PC-3 (cell line): ENCODE measurements around the gene FBXW7.

Experiments used
- EZH2 ChIP-seq: fragments of 300-600 bp; sonication (generic); IDR thresholded peaks from one replicate; pipeline ENCODE4 v1.6.1; 2017; ENCODE audit warnings: antibody characterized with exemption, mild to moderate bottlenecking, low read length; ENCODE audit not compliant: unreplicated experiment
- TF ChIP-seq, protein P1 (sequence below): fragments of 300-600 bp; sonication (generic); conservative IDR thresholded peaks from 2 replicates; pipeline ENCODE4 v1.5.1; 2017; ENCODE audit warnings: antibody characterized with exemption, low read depth, mild to moderate bottlenecking, low read length

DNA sequence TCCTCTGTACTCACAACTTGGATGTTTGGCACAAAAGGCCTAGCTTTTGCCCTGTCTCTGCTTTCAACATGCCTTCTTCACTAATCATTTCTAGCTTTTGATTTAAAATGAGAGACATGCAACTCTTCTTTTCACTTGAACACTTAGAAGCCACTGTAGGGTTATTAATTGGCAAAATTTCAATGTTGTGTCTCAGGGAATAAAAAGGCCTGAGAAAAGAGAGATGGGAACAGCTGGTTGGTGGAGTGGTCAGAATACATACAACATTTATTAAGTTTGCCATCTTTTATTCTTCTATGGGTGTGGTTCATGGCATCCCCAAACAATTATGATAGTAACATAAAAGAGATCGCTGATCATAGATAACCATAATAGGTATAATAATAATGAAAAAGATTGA is 114.3 kb downstream of the FBXW7 start:
- no peak for TF ChIP-seq EZH2
- TF ChIP-seq, protein P1, sequence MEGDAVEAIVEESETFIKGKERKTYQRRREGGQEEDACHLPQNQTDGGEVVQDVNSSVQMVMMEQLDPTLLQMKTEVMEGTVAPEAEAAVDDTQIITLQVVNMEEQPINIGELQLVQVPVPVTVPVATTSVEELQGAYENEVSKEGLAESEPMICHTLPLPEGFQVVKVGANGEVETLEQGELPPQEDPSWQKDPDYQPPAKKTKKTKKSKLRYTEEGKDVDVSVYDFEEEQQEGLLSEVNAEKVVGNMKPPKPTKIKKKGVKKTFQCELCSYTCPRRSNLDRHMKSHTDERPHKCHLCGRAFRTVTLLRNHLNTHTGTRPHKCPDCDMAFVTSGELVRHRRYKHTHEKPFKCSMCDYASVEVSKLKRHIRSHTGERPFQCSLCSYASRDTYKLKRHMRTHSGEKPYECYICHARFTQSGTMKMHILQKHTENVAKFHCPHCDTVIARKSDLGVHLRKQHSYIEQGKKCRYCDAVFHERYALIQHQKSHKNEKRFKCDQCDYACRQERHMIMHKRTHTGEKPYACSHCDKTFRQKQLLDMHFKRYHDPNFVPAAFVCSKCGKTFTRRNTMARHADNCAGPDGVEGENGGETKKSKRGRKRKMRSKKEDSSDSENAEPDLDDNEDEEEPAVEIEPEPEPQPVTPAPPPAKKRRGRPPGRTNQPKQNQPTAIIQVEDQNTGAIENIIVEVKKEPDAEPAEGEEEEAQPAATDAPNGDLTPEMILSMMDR, result no peak
